NCI-H2196 treated with DMSO at 0.1 percent for 48 hours (cell line): Measurements from ENCODE around the gene EMC9.

ENCODE experiments used
- DNase-seq: peaks from one replicate; lab custom pipeline; 2025; ENCODE audit not compliant: unreplicated experiment; lab: John Stamatoyannopoulos, UW

The EMC9 gene

GRCh38 chr14:24092505-24093206, 48.7 kb downstream of the EMC9 start:
- DNase-seq, result no peak

- no peak for DNase-seq
These were observed 49.3 kb downstream of the EMC9 start for GRCh38 chr14:24092110-24092504.

- no peak for DNase-seq
These were observed 51.5 kb downstream of the EMC9 start for GRCh38 chr14:24089890-24090289.
